Transverse colon (tissue), 4 donors: ENCODE data around the gene UIMC1. TPM values are rescaled to one million over a fixed set of nuclear protein-coding genes. Genes with fewer than 3 reads are reported as not detected.

ENCODE experiments used
- DNase-seq: peaks from one replicate; pipeline ENCODE4 v3.0.0-alpha.2; 2019
- H3K27ac ChIP-seq, 4 donors: fragments of 200-600 bp; sonication (generic); 2 replicates each; pipeline ENCODE4 v1.5.1; 2016 to 2018; ENCODE audit warnings: inconsistent platforms in 4 of 4
- H3K27me3 ChIP-seq: fragments of 200-600 bp; sonication (generic); 2 replicates; pipeline ENCODE4 v1.5.1; 2017; ENCODE audit warnings: inconsistent platforms
- H3K36me3 ChIP-seq, 4 donors: fragments of 200-600 bp; sonication (generic); 2 replicates each; pipeline ENCODE4 v1.5.1; 2017 to 2019; ENCODE audit warnings: inconsistent platforms in 4 of 4
- H3K4me1 ChIP-seq, 4 donors: fragments of 200-600 bp; sonication (generic); 2 replicates each; pipeline ENCODE4 v1.5.1; 2017 to 2020; ENCODE audit warnings: inconsistent platforms in 4 of 4
- H3K4me3 ChIP-seq, 4 donors: fragments of 200-600 bp; sonication (generic); 1 replicate in 1 of 4; 2 replicates in 3 of 4; pipeline versions ENCODE4 v1.5.1 to v1.6.1; 2017 to 2019; ENCODE audit warnings: inconsistent platforms in 4 of 4
- H3K9me3 ChIP-seq, 2 donors: fragments of 200-600 bp; sonication (generic); 2 replicates each; pipeline ENCODE4 v1.5.1; 2017 to 2019; ENCODE audit warnings: inconsistent platforms in 2 of 2
- CTCF ChIP-seq, 5 experiments: fragments of 200-600 bp in 3 of 5; fragments of 450-650 bp in 2 of 5; sonication (generic) in 3 of 5; IDR thresholded peaks; 1 replicate in 2 of 5; 2 replicates in 3 of 5; pipeline ENCODE4 v1.5.1; 2016 to 2017; ENCODE audit warnings: antibody characterized with exemption in 5 of 5, inconsistent platforms in 3 of 5, mild to moderate bottlenecking in 2 of 5, moderate library complexity in 1 of 5
- EP300 ChIP-seq: sonication (generic); formaldehyde crosslinking; IDR thresholded peaks from one replicate; pipeline ENCODE4 v1.6.1; 2017; ENCODE audit warnings: antibody characterized with exemption, low read depth
- POLR2A ChIP-seq: fragments of 450-650 bp; IDR thresholded peaks from one replicate; pipeline ENCODE4 v1.6.1; 2016; ENCODE audit warnings: antibody characterized with exemption, mild to moderate bottlenecking, moderate library complexity
- POLR2AphosphoS5 ChIP-seq, 3 donors: sonication (generic); formaldehyde crosslinking; IDR thresholded peaks; one replicate each; pipeline ENCODE4 v1.6.1; 2016; ENCODE audit warnings: antibody characterized with exemption in 3 of 3
- WGBS, 2 donors: methylation state at CpG; one replicate each; pipeline ENCODE4 v1.1.5; 2018; ENCODE audit warnings: low coverage in 1 of 2; 5-methylcytosine and 5-hydroxymethylcytosine counted together
- in situ Hi-C, 4 donors: fragments of 200-750 bp; cut with MboI; loops; one replicate each; pipeline versions ENCODE4 v1.15.0 to v1.15.1; 2017; ENCODE audit warnings: low sequenced_read_pairs in 3 of 4, low pct_ligation_motif_present in 1 of 4, low pct_unique_long_range_greater_than_20kb in 1 of 4
- intact Hi-C: fragments of 100-400 bp; cut with DNase I; formaldehyde crosslinking; loops from one replicate; pipeline ENCODE4 v1.15.1; 2023; ENCODE audit warnings: low total_unique reads
- total RNA-seq, 4 donors: library from RNA; depleted of rRNA; stranded (reverse); fragments of >200 nt; gene quantifications; one replicate each; pipeline ENCODE4 v1.1.0, GENCODE V29; 2016

Gene UIMC1
- total RNA-seq, 4 donors from 2014 or later, result 25.1 to 213 (median 34.6) TPM

GRCh38 chr5:176918613-176919012 is 88.0 kb downstream of the UIMC1 start:
- intact Hi-C loops, result no loop called here
- DNase-seq, result no peak
- Histone ChIP-seq H3K36me3 (no peaks in the 10 kb centered on the region), H3K4me3 (no peak overlapping the region), H3K27me3 (no peaks in the 10 kb centered on the region), H3K4me1 (no peaks in the 10 kb centered on the region), H3K27ac (no peak overlapping the region), H3K9me3 (no peaks in the 10 kb centered on the region)
- no peak for TF ChIP-seq POLR2AphosphoS5 (IDR thresholded peaks at IDR 0.05)
- no peak for TF ChIP-seq EP300
- TF ChIP-seq CTCF (IDR thresholded peaks at IDR 0.05), result no peak
- TF ChIP-seq POLR2A, result no peak
- in situ Hi-C loops, result loop anchor here in 1 of 4 donors (25.0 kb wide), 1 partner anchor 256 kb away; no protein-coding TSS in a partner anchor
- WGBS, 2 donors, result 91 to 98% methylated on average over 6 of the region's 6 CpGs

GRCh38 chr5:176916337-176916736 is 90.2 kb downstream of the UIMC1 start:
- Histone ChIP-seq H3K27ac (no peak overlapping the region), H3K4me1 (no peaks in the 10 kb centered on the region), H3K27me3 (no peaks in the 10 kb centered on the region), H3K4me3 (no peak overlapping the region), H3K9me3 (no peaks in the 10 kb centered on the region), H3K36me3 (no peaks in the 10 kb centered on the region)
- no peak for TF ChIP-seq EP300
- no peak for TF ChIP-seq POLR2A
- TF ChIP-seq CTCF (IDR thresholded peaks at IDR 0.05), result no peak
- TF ChIP-seq POLR2AphosphoS5 (IDR thresholded peaks at IDR 0.05), result no peak
- in situ Hi-C loops (loop anchor here in 1 of 4 donors (25.0 kb wide), 1 partner anchor 254 kb away; no protein-coding TSS in a partner anchor), intact Hi-C loops (no loop called here)
- DNase-seq, result no peak

GRCh38 chr5:176915906-176916305 is 90.7 kb downstream of the UIMC1 start:
- WGBS, 2 donors, result 68 to 77% methylated on average over 2 of the region's 2 CpGs
- DNase-seq, result no peak
- Histone ChIP-seq H3K9me3 (no peaks in the 10 kb centered on the region), H3K36me3 (no peaks in the 10 kb centered on the region), H3K4me3 (no peak overlapping the region), H3K27me3 (no peaks in the 10 kb centered on the region), H3K4me1 (no peaks in the 10 kb centered on the region), H3K27ac (no peak overlapping the region)
- in situ Hi-C loops, result loop anchor here in 1 of 4 donors (25.0 kb wide), 1 partner anchor 254 kb away; no protein-coding TSS in a partner anchor
- intact Hi-C loops, result no loop called here
- TF ChIP-seq CTCF (IDR thresholded peaks at IDR 0.05) (no peak), EP300 (no peak), POLR2A (no peak)

GRCh38 chr5:176912115-176912514 is 94.5 kb downstream of the UIMC1 start:
- in situ Hi-C loops (loop anchor here in 1 of 4 donors (25.0 kb wide), 1 partner anchor 250 kb away; no protein-coding TSS in a partner anchor), intact Hi-C loops (no loop called here)
- Histone ChIP-seq H3K4me3 (no peak overlapping the region), H3K27me3 (no peaks in the 10 kb centered on the region), H3K4me1 (no peaks in the 10 kb centered on the region), H3K36me3 (peaks cover 0 to 19% (median 7%) of the 10 kb centered on the region in 4 donors), H3K9me3 (no peaks in the 10 kb centered on the region), H3K27ac (no peak overlapping the region)
- no peak for DNase-seq
- WGBS, 2 donors, result 54 to 76% methylated on average over 2 of the region's 2 CpGs
- TF ChIP-seq EP300 (no peak), CTCF (IDR thresholded peaks at IDR 0.05) (no peak), POLR2A (no peak), POLR2AphosphoS5 (IDR thresholded peaks at IDR 0.05) (no peak)
